H1 (cell line): ENCODE data around the gene COL8A1. TPM values are rescaled to one million over a fixed set of nuclear protein-coding genes. Genes with fewer than 3 reads are reported as not detected.

Source experiments
- ATF2 ChIP-seq: IDR thresholded peaks from 2 replicates; pipeline ENCODE4 v1.6.1; 2012; ENCODE audit warnings: low read length, inconsistent platforms
- CHD1 ChIP-seq: IDR thresholded peaks from 2 replicates; pipeline ENCODE4 v1.6.1; 2012; ENCODE audit warnings: low read depth, low read length, improper control_type of control experiment
- CHD7 ChIP-seq: fragments of 300-600 bp; sonication (generic); IDR thresholded peaks from 2 replicates; pipeline ENCODE4 v1.7.1; 2012; ENCODE audit warnings: low read length, moderate library complexity, mild to moderate bottlenecking, inconsistent platforms; ENCODE audit not compliant: insufficient replicate concordance
- CTBP2 ChIP-seq: IDR thresholded peaks from 2 replicates; pipeline ENCODE4 v1.7.0; 2011; ENCODE audit warnings: borderline replicate concordance, mild to moderate bottlenecking, moderate library complexity, mixed read lengths, low read length; ENCODE audit not compliant: insufficient read depth, insufficient read length
- MAFK ChIP-seq: IDR thresholded peaks from 2 replicates; pipeline ENCODE4 v1.6.1; 2012; ENCODE audit warnings: low read depth, mild to moderate bottlenecking, improper control_type of control experiment, low read length
- RAD21 ChIP-seq, 2 experiments: IDR thresholded peaks in 1 of 2; conservative IDR thresholded peaks in 1 of 2; 2 replicates each; pipeline ENCODE4 v1.6.1; 2011; ENCODE audit warnings: low read depth in 2 of 2, low read length in 2 of 2, improper control_type of control experiment in 1 of 2, inconsistent platforms in 1 of 2, mild to moderate bottlenecking in 1 of 2, moderate library complexity in 1 of 2
- SP1 ChIP-seq: IDR thresholded peaks from 2 replicates; pipeline ENCODE4 v1.6.1; 2011; ENCODE audit warnings: low read depth, low read length
- polyA plus RNA-seq, 7 experiments: library from polyadenylated mRNA; depleted of rRNA in 3 of 7; stranded (reverse) in 5 of 7; unstranded in 2 of 7; fragments of >200 nt in 5 of 7; fragments of 200-250 nt in 2 of 7; gene quantifications; 1 replicate in 5 of 7; 2 replicates in 1 of 7; 4 replicates in 1 of 7; pipeline versions ENCODE4 v1.2.1 to v1.2.3, GENCODE V29; 2011 to 2013; ENCODE audit warnings: missing spikeins in 2 of 7, mixed read lengths in 2 of 7
- total RNA-seq: library from RNA; stranded (reverse); fragmentation: NEBNext Ultra II Directional; extraction: Animal tissue kit (Norgen Biotek cat#: 25700); gene quantifications from 2 replicates; pipeline ENCODE4 v1.2.1, GENCODE V29; 2021

Gene COL8A1
- total and polyA plus RNA-seq, 2 of the 8 experiments (the other 6 are each of a cell fraction or from before 2014, with no cell fraction given), result 0.21 to 1.2 TPM

GRCh38 chr3:99799422-99799821 lies 161.0 kb downstream of the COL8A1 start (continued):
- TF ChIP-seq CHD7 (no peak), SP1 (no peak), CTBP2 (no peak), CHD1 (no peak), RAD21 (IDR thresholded peaks at IDR 0.05 in 1 of 2, conservative IDR thresholded peaks at IDR 0.05 in 1 of 2; ENCODE audit: low read depth in 2 of 2, low read length in 2 of 2) (no peak), ATF2 (no peak), MAFK (no peak)
